ENCODE results near the gene OR5A2. TPM values are rescaled to one million over a fixed set of nuclear protein-coding genes. Genes with fewer than 3 reads are reported as not detected.

The OR5A2 gene
- total RNA-seq, 2 donors from 2014 or later: not detected

DNA sequence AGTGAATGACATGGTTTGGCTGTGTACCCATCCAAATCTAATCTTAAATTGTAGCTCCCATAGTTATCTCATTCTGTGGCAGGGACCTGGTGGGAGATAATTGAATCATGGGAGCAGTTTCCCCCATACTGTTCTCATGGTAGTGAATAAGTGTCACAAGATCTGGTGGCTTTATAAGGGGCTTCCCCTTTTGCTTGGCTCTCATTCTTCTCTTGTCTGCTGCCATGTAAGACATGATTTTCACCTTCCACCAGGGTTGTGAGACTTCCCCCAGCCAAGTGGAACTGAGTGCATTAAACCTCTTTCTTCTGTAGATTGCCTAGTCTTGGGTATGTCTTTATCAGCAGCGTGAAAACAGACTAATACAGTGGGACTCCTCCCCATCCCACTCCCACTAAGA, 11.1 kb downstream of the OR5A2 start:
- Histone ChIP-seq H3K9me3 (no peaks in the 10 kb centered on the region), H3K27ac (no peak overlapping the region), H3K36me3 (no peaks in the 10 kb centered on the region), H3K4me3 (no peak overlapping the region), H3K27me3 (no peaks in the 10 kb centered on the region), H3K4me1 (no peaks in the 10 kb centered on the region)
- DNase-seq (ENCODE audit: low spot score): no peak
- TF ChIP-seq, protein P1, sequence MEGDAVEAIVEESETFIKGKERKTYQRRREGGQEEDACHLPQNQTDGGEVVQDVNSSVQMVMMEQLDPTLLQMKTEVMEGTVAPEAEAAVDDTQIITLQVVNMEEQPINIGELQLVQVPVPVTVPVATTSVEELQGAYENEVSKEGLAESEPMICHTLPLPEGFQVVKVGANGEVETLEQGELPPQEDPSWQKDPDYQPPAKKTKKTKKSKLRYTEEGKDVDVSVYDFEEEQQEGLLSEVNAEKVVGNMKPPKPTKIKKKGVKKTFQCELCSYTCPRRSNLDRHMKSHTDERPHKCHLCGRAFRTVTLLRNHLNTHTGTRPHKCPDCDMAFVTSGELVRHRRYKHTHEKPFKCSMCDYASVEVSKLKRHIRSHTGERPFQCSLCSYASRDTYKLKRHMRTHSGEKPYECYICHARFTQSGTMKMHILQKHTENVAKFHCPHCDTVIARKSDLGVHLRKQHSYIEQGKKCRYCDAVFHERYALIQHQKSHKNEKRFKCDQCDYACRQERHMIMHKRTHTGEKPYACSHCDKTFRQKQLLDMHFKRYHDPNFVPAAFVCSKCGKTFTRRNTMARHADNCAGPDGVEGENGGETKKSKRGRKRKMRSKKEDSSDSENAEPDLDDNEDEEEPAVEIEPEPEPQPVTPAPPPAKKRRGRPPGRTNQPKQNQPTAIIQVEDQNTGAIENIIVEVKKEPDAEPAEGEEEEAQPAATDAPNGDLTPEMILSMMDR (IDR thresholded peaks at IDR 0.05): no peak

DNA sequence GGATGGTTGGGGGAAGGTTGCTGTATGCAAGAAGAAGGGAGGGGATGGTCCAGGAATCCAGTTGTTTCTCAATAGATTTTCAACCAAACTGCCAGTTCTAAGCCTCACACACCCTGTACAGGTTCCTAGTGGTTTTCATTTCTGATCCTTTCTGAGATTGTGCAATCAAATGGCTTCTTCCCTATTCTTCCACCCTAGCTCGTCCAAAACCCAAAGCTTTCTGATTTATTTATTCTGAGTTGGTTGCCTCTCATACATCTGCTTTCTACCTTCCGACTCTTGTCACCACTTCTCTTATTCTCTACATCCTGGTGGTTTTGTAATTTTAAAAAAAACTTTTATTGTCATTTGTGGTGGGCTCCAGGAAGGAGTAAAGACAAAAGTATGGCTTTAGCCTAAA, 12.6 kb downstream of the OR5A2 start:
- no peak for DNase-seq (ENCODE audit: low spot score)
- no peak overlapping the region for H3K27ac ChIP-seq
- H3K27me3 ChIP-seq: no peaks in the 10 kb centered on the region
- TF ChIP-seq, protein P1 (IDR thresholded peaks at IDR 0.05): no peak
- no peaks in the 10 kb centered on the region for H3K4me1 ChIP-seq
- no peaks in the 10 kb centered on the region for H3K36me3 ChIP-seq
- no peak overlapping the region for H3K4me3 ChIP-seq
- H3K9me3 ChIP-seq: no peaks in the 10 kb centered on the region

DNA sequence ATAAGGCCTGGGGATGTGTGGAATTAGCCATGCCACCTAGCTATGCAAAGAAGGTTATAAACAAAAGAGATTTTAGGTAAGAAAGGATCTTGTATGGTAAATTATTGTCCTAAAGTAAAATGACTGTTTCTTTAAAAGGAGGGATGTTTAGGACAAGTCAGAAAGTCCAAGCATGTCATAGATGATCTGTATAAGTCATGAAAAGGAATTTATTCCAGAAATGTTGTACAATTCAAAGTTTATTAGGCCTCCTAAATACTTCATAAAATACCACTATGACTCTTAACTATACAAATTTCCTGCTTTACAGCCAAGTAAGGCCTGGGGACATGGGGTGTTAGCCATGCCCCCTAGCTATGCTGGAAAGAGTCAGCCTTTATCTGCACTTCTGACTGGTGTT, 22.7 kb downstream of the OR5A2 start:
- Histone ChIP-seq H3K27me3 (no peaks in the 10 kb centered on the region), H3K27ac (no peak overlapping the region), H3K4me3 (no peak overlapping the region), H3K4me1 (no peaks in the 10 kb centered on the region), H3K9me3 (peaks cover 0 to 5% of the 10 kb centered on the region in 2 donors), H3K36me3 (no peaks in the 10 kb centered on the region)
- TF ChIP-seq, protein P1 (IDR thresholded peaks at IDR 0.05): no peak
- no peak for DNase-seq (ENCODE audit: low spot score)

DNA sequence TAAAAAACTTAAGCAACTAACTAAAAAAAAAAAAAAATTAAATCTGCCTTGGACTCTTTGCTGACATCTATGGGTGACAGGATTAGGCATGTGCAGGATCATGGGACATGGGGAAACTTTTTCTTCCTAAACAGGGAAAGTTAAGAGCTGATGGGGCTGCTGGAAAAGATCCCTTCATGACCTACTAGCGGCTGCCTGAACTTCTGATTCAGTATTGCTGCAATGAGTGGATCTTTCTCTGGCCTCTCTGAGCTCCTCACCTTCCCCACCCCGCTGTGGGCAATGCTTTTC, 25.0 kb downstream of the OR5A2 start:
- H3K27ac ChIP-seq: no peak overlapping the region
- H3K27me3 ChIP-seq: no peaks in the 10 kb centered on the region
- H3K4me3 ChIP-seq: no peak overlapping the region
- H3K9me3 ChIP-seq: peaks cover 0 to 5% of the 10 kb centered on the region in 2 donors
- no peaks in the 10 kb centered on the region for H3K4me1 ChIP-seq
- TF ChIP-seq, protein P1 (IDR thresholded peaks at IDR 0.05): no peak
- H3K36me3 ChIP-seq: no peaks in the 10 kb centered on the region
- DNase-seq (ENCODE audit: low spot score): no peak

DNA sequence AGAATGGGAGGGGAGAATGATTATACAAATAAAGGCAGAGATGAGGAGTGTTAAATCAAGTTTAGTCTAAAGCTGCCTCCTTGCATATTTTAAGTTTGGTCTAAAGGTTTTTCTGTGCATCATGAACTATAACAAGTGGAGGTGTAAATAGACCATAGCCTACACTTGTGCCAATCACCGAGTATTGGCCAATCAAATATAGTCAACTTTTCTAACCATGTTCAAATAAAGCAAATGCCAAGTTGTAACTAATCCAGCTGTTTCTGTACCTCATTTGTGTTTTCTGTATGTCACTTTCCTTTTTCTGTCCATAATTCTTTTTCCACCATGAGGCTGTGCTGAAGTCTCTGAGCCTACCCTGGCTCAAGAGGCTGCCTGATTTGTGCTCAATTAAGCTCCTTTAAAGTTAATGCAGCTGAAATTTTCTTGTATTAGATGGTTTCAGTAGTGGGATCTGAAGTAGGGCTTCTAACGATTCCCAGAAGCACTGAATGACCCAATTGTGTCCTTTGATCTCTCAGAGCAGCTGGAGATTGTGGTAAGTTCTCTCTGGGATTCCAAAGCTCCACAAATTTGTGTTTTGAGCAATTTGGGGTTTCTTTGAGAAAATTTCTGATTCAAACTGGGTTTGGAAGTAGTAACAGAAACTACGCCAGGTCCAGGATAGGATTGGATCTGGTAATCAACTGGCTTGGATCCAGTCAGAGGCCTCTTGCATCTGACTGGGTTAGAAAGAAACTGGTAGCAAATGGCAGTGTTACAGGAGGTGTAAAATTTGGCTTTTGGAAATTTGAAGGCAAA, 25.6 kb downstream of the OR5A2 start:
- Histone ChIP-seq H3K4me3 (no peak overlapping the region), H3K4me1 (no peaks in the 10 kb centered on the region), H3K9me3 (peaks cover 0 to 5% of the 10 kb centered on the region in 2 donors), H3K36me3 (no peaks in the 10 kb centered on the region), H3K27me3 (no peaks in the 10 kb centered on the region), H3K27ac (no peak overlapping the region)
- no peak for DNase-seq (ENCODE audit: low spot score)
- TF ChIP-seq, protein P1 (IDR thresholded peaks at IDR 0.05): no peak

DNA sequence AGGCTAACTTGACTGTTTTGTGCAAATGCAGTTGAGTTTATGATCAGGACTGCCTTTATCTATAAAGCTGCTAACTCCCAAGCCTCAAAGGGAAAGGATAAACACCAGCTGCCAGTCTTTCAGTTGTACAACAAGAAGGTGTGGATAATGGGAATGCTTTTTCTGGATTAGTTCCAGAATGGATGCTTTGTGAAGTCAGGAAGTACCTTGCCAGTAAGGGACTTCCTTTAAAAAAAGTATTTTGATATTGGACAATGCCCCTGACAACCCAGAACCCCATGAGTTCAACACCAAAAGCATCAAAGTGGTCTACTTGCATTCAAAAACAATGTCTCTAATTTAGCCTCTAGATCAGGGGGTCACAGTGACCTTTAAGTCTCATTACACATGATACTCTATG, 32.0 kb downstream of the OR5A2 start:
- Histone ChIP-seq H3K27me3 (no peaks in the 10 kb centered on the region), H3K4me3 (no peak overlapping the region), H3K9me3 (no peaks in the 10 kb centered on the region), H3K36me3 (no peaks in the 10 kb centered on the region), H3K4me1 (no peaks in the 10 kb centered on the region), H3K27ac (no peak overlapping the region)
- no peak for DNase-seq (ENCODE audit: low spot score)
- TF ChIP-seq, protein P1 (IDR thresholded peaks at IDR 0.05): no peak
